Measurements from ENCODE around the gene UQCR10.
A peak's percentile ranks its signal among the peaks of the same experiment; 100 is the strongest.

UQCR10 gene

GRCh38 chr22:29767171-29768051 is at the start of gene UQCR10:
Gene UQCR10, plus strand, starts transcription at chr22:29767369. Its CDS starts 30 bp downstream, at chr22:29767399.
- peak; percentile 84 to 91 for DNase-seq (ENCODE audit: extremely low read depth in 1 of 2, low read depth in 1 of 2)

GRCh38 chr22:29717789-29718188 is 49.4 kb upstream of the UQCR10 start:
- DNase-seq (ENCODE audit: extremely low read depth in 1 of 2, low read depth in 1 of 2) = no peak

- DNase-seq (ENCODE audit: extremely low read depth in 1 of 2, low read depth in 1 of 2) = no peak
Measured at GRCh38 chr22:29718949-29719898, 47.9 kb upstream of the UQCR10 start.

- no peak for DNase-seq (ENCODE audit: extremely low read depth in 1 of 2, low read depth in 1 of 2)
Measured at GRCh38 chr22:29719899-29720645, 47.1 kb upstream of the UQCR10 start, which contains the start of gene CABP7. Gene CABP7, plus strand, starts transcription at chr22:29720003. Its CDS starts 422 bp downstream, at chr22:29720425.

GRCh38 chr22:29720811-29721323 is 46.3 kb upstream of the UQCR10 start:
- no peak for DNase-seq (ENCODE audit: extremely low read depth in 1 of 2, low read depth in 1 of 2)

GRCh38 chr22:29722151-29722550 is 45.0 kb upstream of the UQCR10 start:
- DNase-seq (ENCODE audit: extremely low read depth in 1 of 2, low read depth in 1 of 2) = no peak

- DNase-seq (ENCODE audit: extremely low read depth in 1 of 2, low read depth in 1 of 2) = no peak
Measured at GRCh38 chr22:29722587-29722986, 44.6 kb upstream of the UQCR10 start.

- DNase-seq (ENCODE audit: extremely low read depth in 1 of 2, low read depth in 1 of 2) = no peak
Measured at GRCh38 chr22:29723766-29724165, 43.4 kb upstream of the UQCR10 start.

GRCh38 chr22:29724843-29725242 is 42.3 kb upstream of the UQCR10 start:
- no peak for DNase-seq (ENCODE audit: extremely low read depth in 1 of 2, low read depth in 1 of 2)

GRCh38 chr22:29726106-29726505 is 41.1 kb upstream of the UQCR10 start:
- no peak for DNase-seq (ENCODE audit: extremely low read depth in 1 of 2, low read depth in 1 of 2)

GRCh38 chr22:29726512-29727130 is 40.5 kb upstream of the UQCR10 start:
- no peak for DNase-seq (ENCODE audit: extremely low read depth in 1 of 2, low read depth in 1 of 2)

- DNase-seq (ENCODE audit: extremely low read depth in 1 of 2, low read depth in 1 of 2) = no peak
Measured at GRCh38 chr22:29727131-29727523, 40.0 kb upstream of the UQCR10 start.

GRCh38 chr22:29729161-29729560 is 38.0 kb upstream of the UQCR10 start:
- DNase-seq (ENCODE audit: extremely low read depth in 1 of 2, low read depth in 1 of 2) = no peak

GRCh38 chr22:29731058-29731850 is 35.9 kb upstream of the UQCR10 start:
- no peak for DNase-seq (ENCODE audit: extremely low read depth in 1 of 2, low read depth in 1 of 2)

- DNase-seq (ENCODE audit: extremely low read depth in 1 of 2, low read depth in 1 of 2) = no peak
Measured at GRCh38 chr22:29732883-29733282, 34.3 kb upstream of the UQCR10 start.

GRCh38 chr22:29733362-29734201 is 33.6 kb upstream of the UQCR10 start:
- DNase-seq (ENCODE audit: extremely low read depth in 1 of 2, low read depth in 1 of 2) = no peak

GRCh38 chr22:29734406-29734805 is 32.8 kb upstream of the UQCR10 start:
- DNase-seq (ENCODE audit: extremely low read depth in 1 of 2, low read depth in 1 of 2) = no peak

GRCh38 chr22:29734838-29735237 is 32.3 kb upstream of the UQCR10 start:
- no peak for DNase-seq (ENCODE audit: extremely low read depth in 1 of 2, low read depth in 1 of 2)

Data from stimulated activated CD8-positive, alpha-beta memory T cell treated with anti-CD3 and anti-CD28 coated beads, Interleukin-7, amount 100 ng/mL, for 48 hours (primary cell).